ENCODE results near the gene SLC27A5. TPM values are rescaled to one million over a fixed set of nuclear protein-coding genes. Genes with fewer than 3 reads are reported as not detected.
A peak's percentile ranks its signal among the peaks of the same experiment; 100 is the strongest.

The SLC27A5 gene
- total RNA-seq, 1 donor, result 1.9 TPM

DNA sequence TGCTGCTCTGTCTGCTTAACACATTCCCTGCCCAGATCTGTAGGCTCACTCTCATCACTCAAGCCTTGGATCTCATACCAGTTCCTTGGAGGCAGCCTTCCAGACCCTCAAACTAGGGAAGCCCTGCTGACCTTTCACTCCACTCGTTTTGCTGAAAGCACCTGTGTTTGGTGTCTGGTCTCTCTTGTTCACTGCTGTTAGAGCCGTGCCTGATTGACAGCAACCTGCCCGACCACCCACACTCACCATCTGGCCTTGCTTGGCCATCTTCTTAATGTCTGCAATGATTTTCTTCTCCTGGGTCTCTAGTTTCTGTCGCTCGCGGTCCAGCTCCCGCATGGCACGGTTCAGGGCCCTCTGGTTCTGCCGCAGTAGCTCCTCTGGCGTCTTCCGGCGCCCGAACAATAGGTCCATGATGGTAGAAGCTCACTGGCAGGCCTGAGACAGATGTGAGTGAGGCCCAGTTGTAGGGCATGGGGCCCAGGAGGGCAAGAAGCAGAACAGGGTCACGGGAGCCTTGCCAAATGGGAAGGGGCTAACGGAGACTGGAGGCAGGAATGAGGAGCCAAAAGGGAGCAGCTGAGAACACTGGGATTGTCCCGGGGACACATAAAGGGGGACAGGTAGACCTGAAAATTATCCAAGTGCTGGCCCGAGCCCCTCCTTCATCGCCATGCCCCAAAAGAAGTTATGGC is 42.2 kb upstream of the SLC27A5 start:
- no peaks in the 10 kb centered on the region for H3K27me3 ChIP-seq (ENCODE audit: insufficient read depth, low read length)
- no peaks in the 10 kb centered on the region for H3K9me3 ChIP-seq (ENCODE audit: low read depth, low read length)
- peaks cover 42% of the 10 kb centered on the region for H3K4me1 ChIP-seq (ENCODE audit: insufficient read depth, low read length)
- H3K4me3 ChIP-seq (ENCODE audit: low read length), result peak overlapping the region; percentile 92

DNA sequence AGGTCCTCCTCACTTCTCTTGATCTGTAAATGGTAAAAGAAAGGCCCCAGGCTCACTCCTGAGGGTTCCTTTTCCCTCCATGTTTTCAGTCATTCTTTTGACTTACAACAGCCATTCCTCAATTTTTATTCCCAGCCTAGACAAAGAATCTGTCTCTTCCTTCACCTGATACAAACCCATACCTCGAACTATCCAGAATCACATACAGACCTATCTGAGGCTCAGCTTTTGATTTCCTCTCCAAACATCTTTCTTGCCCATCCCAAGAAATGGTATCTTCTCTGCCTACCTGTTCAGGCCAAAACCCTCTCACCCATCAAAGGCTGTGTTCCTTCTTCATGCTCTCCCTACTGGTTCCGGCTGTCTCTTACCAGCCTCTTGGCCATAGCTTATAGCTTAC is 40.9 kb upstream of the SLC27A5 start:
- Histone ChIP-seq H3K9me3 (ENCODE audit: low read depth, low read length) (no peaks in the 10 kb centered on the region), H3K4me3 (ENCODE audit: low read length) (no peak overlapping the region), H3K4me1 (ENCODE audit: insufficient read depth, low read length) (peaks cover 39% of the 10 kb centered on the region), H3K27me3 (ENCODE audit: insufficient read depth, low read length) (no peaks in the 10 kb centered on the region)

DNA sequence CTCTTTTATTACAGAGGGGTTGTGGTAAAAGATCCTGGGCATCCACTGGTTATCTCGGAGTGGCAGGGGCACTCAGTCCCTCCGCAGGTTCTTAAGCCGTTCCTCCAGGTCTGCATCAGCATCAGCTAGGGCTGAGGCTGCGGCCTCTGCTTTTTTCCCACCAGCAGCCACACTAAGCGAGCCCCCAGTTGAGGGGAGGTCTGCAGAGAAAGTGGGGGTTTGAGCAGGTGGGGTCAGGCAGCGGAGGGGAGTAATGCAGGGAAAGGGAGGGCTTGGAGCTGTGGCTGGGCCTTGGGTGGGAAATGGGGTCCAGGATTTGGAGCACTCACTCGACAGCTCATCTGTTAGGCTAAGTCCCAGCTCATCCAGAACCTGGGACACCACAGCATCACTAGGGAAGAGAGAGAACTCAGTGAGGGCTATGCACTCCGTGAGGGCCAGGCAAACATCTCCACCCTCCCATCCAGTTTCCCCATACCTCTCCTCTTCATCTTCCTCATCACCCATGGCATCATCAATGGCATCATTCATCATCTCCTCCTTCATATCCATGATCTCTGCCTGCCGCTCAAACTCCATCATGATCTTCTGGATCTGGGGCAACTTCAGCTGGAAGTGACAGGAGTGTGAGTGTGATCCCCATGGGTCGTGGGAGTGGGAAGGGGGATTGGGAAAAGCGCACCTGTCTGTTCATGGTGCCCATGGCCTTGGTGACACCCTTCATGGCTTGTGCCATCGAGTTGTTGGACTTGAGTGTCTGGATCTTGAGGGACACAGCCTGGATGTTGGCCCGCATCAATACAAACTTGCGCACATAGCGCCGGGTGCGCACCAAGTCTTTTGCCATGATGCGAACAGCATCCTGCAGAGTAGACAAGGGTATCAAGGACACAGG is 40.0 kb upstream of the SLC27A5 start:
- Histone ChIP-seq H3K4me1 (ENCODE audit: insufficient read depth, low read length) (peaks cover 31% of the 10 kb centered on the region), H3K27me3 (ENCODE audit: insufficient read depth, low read length) (no peaks in the 10 kb centered on the region), H3K9me3 (ENCODE audit: low read depth, low read length) (no peaks in the 10 kb centered on the region), H3K4me3 (ENCODE audit: low read length) (no peak overlapping the region)

DNA sequence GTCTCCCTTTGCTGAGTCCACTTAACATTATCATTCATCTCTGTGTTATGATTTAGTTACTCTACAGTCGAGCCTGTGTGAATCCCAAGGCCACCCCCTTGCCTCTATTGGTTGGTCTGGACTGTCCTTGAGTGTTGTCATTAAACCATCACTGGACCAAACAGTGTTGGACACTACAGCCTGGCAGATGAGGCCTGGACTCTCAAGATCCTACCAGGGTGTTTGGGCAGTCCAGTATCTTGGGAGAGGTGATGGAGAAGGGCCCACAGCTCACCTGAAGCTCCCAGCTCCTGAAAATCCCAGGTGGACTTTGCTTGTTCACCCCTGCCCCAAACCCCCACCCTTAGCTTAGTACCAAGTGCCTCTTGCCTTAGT is 39.3 kb upstream of the SLC27A5 start:
- Histone ChIP-seq H3K9me3 (ENCODE audit: low read depth, low read length) (no peaks in the 10 kb centered on the region), H3K27me3 (ENCODE audit: insufficient read depth, low read length) (no peaks in the 10 kb centered on the region), H3K4me1 (ENCODE audit: insufficient read depth, low read length) (peaks cover 31% of the 10 kb centered on the region), H3K4me3 (ENCODE audit: low read length) (no peak overlapping the region)

DNA sequence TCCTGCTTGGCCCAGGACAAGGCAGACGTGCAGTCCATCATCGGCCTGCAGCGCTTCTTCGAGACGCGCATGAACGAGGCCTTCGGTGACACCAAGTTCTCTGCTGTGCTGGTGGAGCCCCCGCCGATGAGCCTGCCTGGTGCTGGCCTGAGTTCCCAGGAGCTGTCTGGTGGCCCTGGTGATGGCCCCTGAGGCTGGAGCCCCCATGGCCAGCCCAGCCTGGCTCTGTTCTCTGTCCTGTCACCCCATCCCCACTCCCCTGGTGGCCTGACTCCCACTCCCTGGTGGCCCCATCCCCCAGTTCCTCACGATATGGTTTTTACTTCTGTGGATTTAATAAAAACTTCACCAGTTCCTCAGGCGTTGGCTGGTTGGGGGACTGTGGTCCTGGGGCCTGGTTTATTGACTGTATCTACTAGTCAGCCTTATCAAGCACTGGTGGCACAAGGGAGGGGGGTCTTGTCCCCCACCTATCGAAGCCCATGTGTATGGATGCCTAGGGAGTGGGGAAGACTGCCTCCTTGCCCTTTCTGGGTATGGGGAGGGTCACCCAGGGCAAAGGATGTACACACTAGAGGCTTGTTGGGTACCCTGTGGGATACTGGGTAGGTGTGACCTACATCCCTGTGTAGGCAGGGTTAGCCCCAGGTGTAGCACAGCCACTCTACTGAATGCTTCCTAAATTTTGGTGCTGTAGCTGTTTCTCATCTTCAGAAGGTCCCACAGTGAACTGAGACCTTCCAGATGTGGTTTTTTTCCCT is 38.8 kb upstream of the SLC27A5 start:
- no peak overlapping the region for H3K4me3 ChIP-seq (ENCODE audit: low read length)
- H3K4me1 ChIP-seq (ENCODE audit: insufficient read depth, low read length), result peaks cover 33% of the 10 kb centered on the region
- H3K27me3 ChIP-seq (ENCODE audit: insufficient read depth, low read length), result no peaks in the 10 kb centered on the region
- no peaks in the 10 kb centered on the region for H3K9me3 ChIP-seq (ENCODE audit: low read depth, low read length)

DNA sequence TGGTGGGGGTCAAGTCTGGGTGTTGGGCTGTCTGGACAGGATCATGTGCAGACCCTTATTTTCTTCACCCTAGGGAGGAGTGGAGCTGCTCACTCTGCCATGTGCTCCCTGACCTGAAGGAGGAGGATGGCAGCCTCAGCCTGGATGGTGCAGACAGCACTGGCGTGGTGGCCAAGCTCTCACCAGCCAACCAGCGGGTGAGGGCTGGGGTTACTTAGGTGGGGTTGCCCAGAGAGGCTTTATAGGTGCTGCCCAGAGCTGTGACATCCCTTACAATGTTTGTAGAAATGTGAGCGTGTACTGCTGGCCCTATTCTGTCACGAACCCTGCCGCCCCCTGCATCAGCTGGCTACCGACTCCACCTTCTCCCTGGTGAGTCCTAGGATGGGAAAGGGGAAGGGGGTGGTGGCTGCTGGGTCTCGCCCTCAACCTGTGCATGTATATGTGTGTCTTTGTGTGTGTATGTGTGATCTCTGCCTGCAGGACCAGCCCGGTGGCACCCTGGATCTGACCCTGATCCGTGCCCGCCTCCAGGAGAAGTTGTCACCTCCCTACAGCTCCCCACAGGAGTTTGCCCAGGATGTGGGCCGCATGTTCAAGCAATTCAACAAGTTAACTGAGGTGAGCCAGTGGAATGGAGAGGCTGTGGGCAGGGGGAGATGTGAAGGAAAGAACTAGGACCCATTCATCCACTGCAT is 38.0 kb upstream of the SLC27A5 start:
- H3K4me1 ChIP-seq (ENCODE audit: insufficient read depth, low read length), result peaks cover 34% of the 10 kb centered on the region
- no peaks in the 10 kb centered on the region for H3K9me3 ChIP-seq (ENCODE audit: low read depth, low read length)
- H3K4me3 ChIP-seq (ENCODE audit: low read length), result no peak overlapping the region
- no peaks in the 10 kb centered on the region for H3K27me3 ChIP-seq (ENCODE audit: insufficient read depth, low read length)

DNA sequence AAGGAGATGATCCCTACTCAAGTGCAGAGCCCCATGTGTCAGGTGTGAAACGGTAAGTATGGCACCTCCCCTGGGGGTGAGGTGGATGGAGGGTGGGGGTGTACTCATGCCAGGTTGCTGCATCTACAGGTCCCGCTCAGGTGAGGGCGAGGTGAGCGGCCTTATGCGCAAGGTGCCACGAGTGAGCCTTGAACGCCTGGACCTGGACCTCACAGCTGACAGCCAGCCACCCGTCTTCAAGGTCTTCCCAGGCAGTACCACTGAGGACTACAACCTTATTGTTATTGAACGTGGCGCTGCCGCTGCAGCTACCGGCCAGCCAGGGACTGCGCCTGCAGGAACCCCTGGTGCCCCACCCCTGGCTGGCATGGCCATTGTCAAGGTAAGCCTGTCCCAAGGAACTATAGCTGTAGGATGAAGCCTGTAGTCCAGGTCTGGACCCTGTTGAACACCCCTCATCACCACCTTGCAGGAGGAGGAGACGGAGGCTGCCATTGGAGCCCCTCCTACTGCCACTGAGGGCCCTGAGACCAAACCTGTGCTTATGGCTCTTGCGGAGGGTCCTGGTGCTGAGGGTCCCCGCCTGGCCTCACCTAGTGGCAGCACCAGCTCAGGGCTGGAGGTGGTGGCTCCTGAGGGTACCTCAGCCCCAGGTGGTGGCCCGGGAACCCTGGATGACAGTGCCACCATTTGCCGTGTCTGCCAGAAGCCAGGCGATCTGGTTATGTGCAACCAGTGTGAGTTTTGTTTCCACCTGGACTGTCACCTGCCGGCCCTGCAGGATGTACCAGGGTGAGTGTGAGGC is 37.3 kb upstream of the SLC27A5 start:
- peaks cover 27% of the 10 kb centered on the region for H3K4me1 ChIP-seq (ENCODE audit: insufficient read depth, low read length)
- H3K4me3 ChIP-seq (ENCODE audit: low read length), result no peak overlapping the region
- H3K27me3 ChIP-seq (ENCODE audit: insufficient read depth, low read length), result no peaks in the 10 kb centered on the region
- no peaks in the 10 kb centered on the region for H3K9me3 ChIP-seq (ENCODE audit: low read depth, low read length)

DNA sequence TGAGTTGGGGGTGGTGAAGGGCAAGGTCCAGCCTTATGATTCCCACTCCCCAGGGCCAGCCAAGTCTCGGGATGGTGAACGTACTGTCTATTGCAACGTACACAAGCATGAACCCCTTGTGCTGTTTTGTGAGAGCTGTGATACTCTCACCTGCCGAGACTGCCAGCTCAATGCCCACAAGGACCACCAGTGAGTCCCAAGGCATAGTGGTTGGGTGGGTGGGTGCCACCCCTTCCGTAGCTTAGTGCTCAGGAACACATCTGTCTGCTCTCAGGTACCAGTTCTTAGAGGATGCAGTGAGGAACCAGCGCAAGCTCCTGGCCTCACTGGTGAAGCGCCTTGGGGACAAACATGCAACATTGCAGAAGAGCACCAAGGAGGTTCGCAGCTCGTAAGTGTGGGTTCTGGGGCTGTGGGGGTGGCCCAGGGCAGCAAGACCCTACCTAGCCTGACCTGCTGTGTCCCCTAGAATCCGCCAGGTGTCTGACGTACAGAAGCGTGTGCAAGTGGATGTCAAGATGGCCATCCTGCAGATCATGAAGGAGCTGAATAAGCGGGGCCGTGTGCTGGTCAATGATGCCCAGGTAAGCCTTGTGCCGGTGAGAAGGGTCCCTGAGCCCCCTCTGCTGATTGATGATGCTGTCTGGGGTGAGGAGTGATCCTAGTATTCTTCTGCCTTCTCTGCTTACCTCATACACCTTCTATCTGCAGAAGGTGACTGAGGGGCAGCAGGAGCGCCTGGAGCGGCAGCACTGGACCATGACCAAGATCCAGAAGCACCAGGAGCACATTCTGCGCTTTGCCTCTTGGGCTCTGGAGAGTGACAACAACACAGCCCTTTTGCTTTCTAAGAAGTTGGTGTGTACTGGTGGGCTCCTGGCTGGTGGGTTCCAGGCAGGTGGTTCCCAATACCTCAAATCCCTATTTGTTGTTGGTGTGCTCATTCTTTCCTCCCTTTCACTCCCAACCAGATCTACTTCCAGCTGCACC is 35.8 kb upstream of the SLC27A5 start:
- no peaks in the 10 kb centered on the region for H3K27me3 ChIP-seq (ENCODE audit: insufficient read depth, low read length)
- H3K4me3 ChIP-seq (ENCODE audit: low read length), result no peak overlapping the region
- peaks cover 26% of the 10 kb centered on the region for H3K4me1 ChIP-seq (ENCODE audit: insufficient read depth, low read length)

DNA sequence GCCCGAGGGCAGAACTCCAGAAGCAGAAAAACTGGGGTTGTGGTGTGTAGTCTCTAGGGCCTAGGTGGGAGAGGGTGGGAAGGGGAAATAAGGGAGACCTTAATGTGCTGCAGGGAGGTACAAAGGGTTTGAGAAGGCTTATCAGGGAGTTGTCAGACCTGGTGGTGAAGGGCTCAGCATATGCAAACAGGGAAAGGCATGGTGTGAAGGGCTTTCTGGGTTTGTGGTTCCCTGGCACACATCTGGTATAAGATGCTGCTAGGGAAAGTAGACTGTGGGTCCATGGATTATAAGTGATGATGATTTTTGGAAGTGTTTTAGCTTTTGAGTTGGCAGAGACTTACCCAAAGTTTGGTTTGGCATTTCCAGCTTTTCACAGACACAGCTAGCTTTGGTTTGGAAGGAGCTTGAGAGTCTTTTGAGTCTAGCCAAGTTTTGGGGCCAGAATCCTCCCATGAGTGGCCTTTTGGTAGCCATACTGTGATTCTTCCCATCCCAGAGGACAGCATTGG is 34.3 kb upstream of the SLC27A5 start:
- no peaks in the 10 kb centered on the region for H3K9me3 ChIP-seq (ENCODE audit: low read depth, low read length)
- H3K4me1 ChIP-seq (ENCODE audit: insufficient read depth, low read length), result peaks cover 26% of the 10 kb centered on the region
- H3K27me3 ChIP-seq (ENCODE audit: insufficient read depth, low read length), result no peaks in the 10 kb centered on the region
- H3K4me3 ChIP-seq (ENCODE audit: low read length), result peak overlapping the region; percentile 76

More for the DNA sequence above, 35.8 kb upstream of the SLC27A5 start:
- H3K9me3 ChIP-seq (ENCODE audit: low read depth, low read length), result no peaks in the 10 kb centered on the region

DNA sequence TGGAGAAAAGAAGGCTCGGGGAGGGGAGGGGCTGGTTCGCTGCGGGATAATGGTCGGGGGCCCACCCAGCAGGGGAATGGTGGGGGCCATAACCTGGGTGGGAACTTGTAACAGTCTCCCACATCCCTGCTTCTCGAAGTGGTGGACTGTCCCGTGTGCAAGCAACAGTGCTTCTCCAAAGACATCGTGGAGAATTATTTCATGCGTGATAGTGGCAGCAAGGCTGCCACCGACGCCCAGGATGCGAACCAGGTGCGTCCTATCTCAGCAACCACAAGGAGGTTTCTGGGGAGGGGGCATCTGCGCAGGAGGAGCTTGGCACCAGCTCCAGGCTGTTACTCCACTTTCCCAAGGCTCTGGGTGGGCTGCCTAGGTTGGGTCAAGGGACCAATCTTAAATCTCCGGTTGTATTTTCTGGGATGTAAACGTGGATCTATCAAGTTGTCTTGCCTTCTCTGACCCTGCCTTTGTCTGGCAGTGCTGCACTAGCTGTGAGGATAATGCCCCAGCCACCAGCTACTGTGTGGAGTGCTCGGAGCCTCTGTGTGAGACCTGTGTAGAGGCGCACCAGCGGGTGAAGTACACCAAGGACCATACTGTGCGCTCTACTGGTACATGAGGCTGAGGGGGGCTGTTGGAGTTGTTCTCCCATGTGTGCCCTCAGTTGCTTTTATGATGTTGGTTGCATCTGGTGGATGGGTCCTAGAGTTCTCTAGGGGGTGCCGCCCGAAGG is 33.7 kb upstream of the SLC27A5 start:
- H3K9me3 ChIP-seq (ENCODE audit: low read depth, low read length), result no peaks in the 10 kb centered on the region
- no peaks in the 10 kb centered on the region for H3K27me3 ChIP-seq (ENCODE audit: insufficient read depth, low read length)
- peak overlapping the region; percentile 76 for H3K4me3 ChIP-seq (ENCODE audit: low read length)
- peaks cover 26% of the 10 kb centered on the region for H3K4me1 ChIP-seq (ENCODE audit: insufficient read depth, low read length)

DNA sequence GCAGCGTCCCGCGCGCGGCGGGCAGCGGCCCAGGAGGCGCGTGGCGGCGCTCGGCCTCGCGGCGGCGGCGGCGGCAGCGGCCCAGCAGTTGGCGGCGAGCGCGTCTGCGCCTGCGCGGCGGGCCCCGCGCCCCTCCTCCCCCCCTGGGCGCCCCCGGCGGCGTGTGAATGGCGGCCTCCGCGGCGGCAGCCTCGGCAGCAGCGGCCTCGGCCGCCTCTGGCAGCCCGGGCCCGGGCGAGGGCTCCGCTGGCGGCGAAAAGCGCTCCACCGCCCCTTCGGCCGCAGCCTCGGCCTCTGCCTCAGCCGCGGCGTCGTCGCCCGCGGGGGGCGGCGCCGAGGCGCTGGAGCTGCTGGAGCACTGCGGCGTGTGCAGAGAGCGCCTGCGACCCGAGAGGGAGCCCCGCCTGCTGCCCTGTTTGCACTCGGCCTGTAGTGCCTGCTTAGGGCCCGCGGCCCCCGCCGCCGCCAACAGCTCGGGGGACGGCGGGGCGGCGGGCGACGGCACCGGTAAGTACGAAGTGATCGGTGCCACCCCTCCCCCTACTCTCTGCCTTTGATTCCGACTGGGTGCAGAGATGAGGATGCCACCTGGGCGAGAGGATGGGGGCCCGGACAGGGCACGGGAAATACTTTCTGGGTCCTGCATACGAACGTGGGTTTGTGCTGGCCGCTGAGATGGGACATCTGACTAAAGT is 32.9 kb upstream of the SLC27A5 start:
- Histone ChIP-seq H3K4me3 (ENCODE audit: low read length) (peak overlapping the region; percentile 76), H3K4me1 (ENCODE audit: insufficient read depth, low read length) (peaks cover 26% of the 10 kb centered on the region), H3K9me3 (ENCODE audit: low read depth, low read length) (no peaks in the 10 kb centered on the region), H3K27me3 (ENCODE audit: insufficient read depth, low read length) (no peaks in the 10 kb centered on the region)
